B cell (primary cell): Measurements from ENCODE around the gene TBCD.

Experiments
- EZH2 ChIP-seq: IDR thresholded peaks from 2 replicates; pipeline ENCODE4 v1.6.1; 2012; ENCODE audit warnings: borderline replicate concordance, low read depth, mild to moderate bottlenecking, moderate library complexity, low read length; ENCODE audit not compliant: insufficient read depth, poor library complexity, severe bottlenecking
- TF ChIP-seq, protein P1 (sequence below): fragments of 200-600 bp; IDR thresholded peaks from one replicate; pipeline ENCODE4 v1.8.0; 2022; ENCODE audit warnings: antibody characterized with exemption, mild to moderate bottlenecking

DNA sequence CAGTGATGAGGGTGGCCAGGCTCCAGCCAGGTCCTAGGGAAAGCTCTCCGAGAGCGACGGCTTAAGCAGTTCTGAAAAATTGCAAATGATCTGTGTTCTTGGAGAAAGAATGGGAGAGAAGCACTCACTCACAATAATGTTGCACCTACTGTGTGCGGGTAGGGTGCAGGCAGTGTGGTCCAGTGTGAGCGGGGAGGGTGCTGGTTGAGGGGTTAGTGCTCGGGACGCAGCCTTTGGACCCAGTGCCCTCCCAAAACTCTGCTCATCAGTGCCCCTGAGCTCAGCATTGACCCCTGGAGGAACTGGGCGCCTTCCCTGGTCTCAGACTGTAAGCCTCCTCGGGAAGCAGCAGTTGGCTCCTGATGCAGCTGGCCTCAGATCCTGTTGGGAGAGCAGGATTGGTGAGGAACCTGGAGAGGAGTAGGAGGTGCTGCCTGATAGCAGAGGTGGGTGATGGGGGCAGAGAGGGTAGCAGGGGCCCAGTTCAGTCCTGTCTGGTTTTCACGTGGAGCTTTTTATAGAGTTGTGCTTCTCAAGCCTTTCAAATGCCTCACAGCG lies 111.6 kb downstream of the TBCD start:
- TF ChIP-seq, protein P1, sequence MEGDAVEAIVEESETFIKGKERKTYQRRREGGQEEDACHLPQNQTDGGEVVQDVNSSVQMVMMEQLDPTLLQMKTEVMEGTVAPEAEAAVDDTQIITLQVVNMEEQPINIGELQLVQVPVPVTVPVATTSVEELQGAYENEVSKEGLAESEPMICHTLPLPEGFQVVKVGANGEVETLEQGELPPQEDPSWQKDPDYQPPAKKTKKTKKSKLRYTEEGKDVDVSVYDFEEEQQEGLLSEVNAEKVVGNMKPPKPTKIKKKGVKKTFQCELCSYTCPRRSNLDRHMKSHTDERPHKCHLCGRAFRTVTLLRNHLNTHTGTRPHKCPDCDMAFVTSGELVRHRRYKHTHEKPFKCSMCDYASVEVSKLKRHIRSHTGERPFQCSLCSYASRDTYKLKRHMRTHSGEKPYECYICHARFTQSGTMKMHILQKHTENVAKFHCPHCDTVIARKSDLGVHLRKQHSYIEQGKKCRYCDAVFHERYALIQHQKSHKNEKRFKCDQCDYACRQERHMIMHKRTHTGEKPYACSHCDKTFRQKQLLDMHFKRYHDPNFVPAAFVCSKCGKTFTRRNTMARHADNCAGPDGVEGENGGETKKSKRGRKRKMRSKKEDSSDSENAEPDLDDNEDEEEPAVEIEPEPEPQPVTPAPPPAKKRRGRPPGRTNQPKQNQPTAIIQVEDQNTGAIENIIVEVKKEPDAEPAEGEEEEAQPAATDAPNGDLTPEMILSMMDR, result no peak
- no peak for TF ChIP-seq EZH2
